K562 (cell line): ENCODE measurements around the gene MBNL2. TPM values are rescaled to one million over a fixed set of nuclear protein-coding genes. Genes with fewer than 3 reads are reported as not detected.

Experiments
- ATAC-seq: fragments of 200-7000 bp; cut with Tn5 transposase; 3 replicates; pipeline ENCODE4 v1.9.1; 2020; ENCODE audit warnings: moderate library complexity
- BruUV-seq: library from RNA; stranded (reverse); fragments of 400-500 nt; replicated peaks from 2 replicates; lab custom pipeline; 2021; lab: Mats Ljungman, UMichigan
- CTCF ChIA-PET: fragments of 300-600 bp; formaldehyde crosslinking; extraction: SDS; loops from one replicate; lab custom pipeline; 2021; ENCODE audit warnings: low intra/inter-chr PET ratio; lab: Yijun Ruan, JAX
- POLR2A ChIA-PET: fragments of 300-600, 350-650 bp; sonication (Branson Sonifier 250); formaldehyde crosslinking; extraction: SDS; loops from one replicate; lab custom pipeline; 2021; ENCODE audit warnings: antibody characterized with exemption, inconsistent platforms; lab: Yijun Ruan, JAX
- DNase-seq, 4 experiments: peaks; one replicate each; pipeline versions ENCODE4 v3.0.0 to v3.0.0-alpha.2; 2011 to 2018; ENCODE audit warnings: low spot score in 3 of 4, mixed read lengths in 3 of 4; ENCODE audit errors: extremely low read depth in 1 of 4
- FAIRE-seq: peaks from 2 replicates; lab custom pipeline; 2011; peaks lifted over from hg19 to GRCh38; lab: Jason Lieb, UNC
- H2AFZ ChIP-seq: 2 replicates; pipeline ENCODE4 v1.6.0; 2011; ENCODE audit warnings: low read depth, low read length, control low read depth, inconsistent platforms
- H3K27ac ChIP-seq: fragments of 200-600 bp; 3 replicates; pipeline ENCODE4 v1.8.0; 2011; ENCODE audit warnings: low read depth, mild to moderate bottlenecking, control low read depth, inconsistent platforms, low read length, moderate library complexity, mixed read lengths; ENCODE audit errors: extremely low read depth
- H3K27me3 ChIP-seq, 2 experiments: fragments of 300-600 bp in 1 of 2; 2 replicates in 1 of 2; 3 replicates in 1 of 2; pipeline versions ENCODE4 v1.6.0 to v1.8.0; 2011; ENCODE audit warnings: inconsistent platforms in 2 of 2, low read length in 2 of 2, mild to moderate bottlenecking in 1 of 2, mixed read lengths in 1 of 2, moderate library complexity in 1 of 2; ENCODE audit not compliant: control insufficient read depth in 2 of 2, insufficient read depth in 2 of 2
- H3K36me3 ChIP-seq: fragments of 300-600 bp; 3 replicates; pipeline ENCODE4 v1.8.0; 2011; ENCODE audit warnings: mild to moderate bottlenecking, low read length, inconsistent platforms; ENCODE audit not compliant: control insufficient read depth, insufficient read depth
- H3K4me1 ChIP-seq, 2 experiments: fragments of 200-600 bp in 1 of 2; replicated peaks in 1 of 2; 2 replicates in 1 of 2; 3 replicates in 1 of 2; pipeline versions ENCODE4 v1.5.1 to v1.8.0; 2011; ENCODE audit warnings: inconsistent platforms in 2 of 2, low read length in 2 of 2, mild to moderate bottlenecking in 1 of 2, mixed read lengths in 1 of 2, moderate library complexity in 1 of 2; ENCODE audit not compliant: control insufficient read depth in 2 of 2, insufficient read depth in 2 of 2
- H3K4me2 ChIP-seq: 2 replicates; pipeline ENCODE4 v1.6.1; 2011; ENCODE audit warnings: low read length, control low read depth, inconsistent platforms, mixed read lengths; ENCODE audit not compliant: insufficient read depth
- H3K4me3 ChIP-seq: fragments of 200-600 bp; sonication (generic), shearing (Covaris generic); 2 replicates; pipeline ENCODE4 v1.5.1; 2016; ENCODE audit warnings: control low read depth, inconsistent platforms
- H3K79me2 ChIP-seq: fragments of 200-600 bp; 3 replicates; pipeline ENCODE4 v1.8.0; 2011; ENCODE audit warnings: low read length, inconsistent platforms; ENCODE audit not compliant: control insufficient read depth, insufficient read depth
- H3K9ac ChIP-seq, 2 experiments: 2 replicates each; pipeline versions ENCODE4 v1.6.0 to v1.6.1; 2011; ENCODE audit warnings: low read depth in 2 of 2, low read length in 2 of 2, control low read depth in 1 of 2, inconsistent platforms in 1 of 2, mild to moderate bottlenecking in 1 of 2, mixed read lengths in 1 of 2; ENCODE audit not compliant: insufficient read depth in 1 of 2
- H3K9me1 ChIP-seq: one replicate; pipeline ENCODE4 v1.6.0; 2011; ENCODE audit warnings: inconsistent platforms, mild to moderate bottlenecking, low read length, moderate library complexity; ENCODE audit not compliant: control insufficient read depth, insufficient read depth
- H3K9me3 ChIP-seq: replicated peaks from 2 replicates; pipeline ENCODE4 v1.5.1; 2011; ENCODE audit warnings: low read depth, low read length, inconsistent platforms; ENCODE audit not compliant: control insufficient read depth, insufficient read depth
- H4K20me1 ChIP-seq: replicated peaks from 2 replicates; pipeline ENCODE4 v1.6.1; 2011; ENCODE audit warnings: low read length, inconsistent platforms, mixed read lengths; ENCODE audit not compliant: control insufficient read depth, insufficient read depth
- CLOCK ChIP-seq: fragments of 250-450 bp; sonication (Bioruptor Pico); IDR thresholded peaks from 2 replicates; pipeline ENCODE4 v1.4.0; 2020; ENCODE audit warnings: mild to moderate bottlenecking, moderate library complexity, borderline replicate concordance
- ETV6 ChIP-seq, 3 experiments: fragments of 150-350 bp in 1 of 3; sonication (generic) in 1 of 3; formaldehyde crosslinking in 1 of 3; IDR thresholded peaks; 2 replicates each; pipeline versions ENCODE4 v1.6.1 to v1.8.0; 2014 to 2022; ENCODE audit warnings: borderline replicate concordance in 2 of 3, low read depth in 2 of 3, antibody characterized with exemption in 1 of 3, low read length in 1 of 3, mild to moderate bottlenecking in 1 of 3, missing genetic modification reagents in 1 of 3
- HMG20B ChIP-seq: fragments of 250-450 bp; sonication (Bioruptor Pico); IDR thresholded peaks from 2 replicates; pipeline ENCODE4 v1.5.0; 2021; ENCODE audit warnings: mild to moderate bottlenecking
- KAT2B ChIP-seq: IDR thresholded peaks from one replicate; pipeline ENCODE4 v1.6.1; 2012; ENCODE audit warnings: low read depth, mild to moderate bottlenecking, control low read depth, inconsistent platforms, low read length, moderate library complexity
- MAFG ChIP-seq: fragments of 450-650 bp; conservative IDR thresholded peaks from 2 replicates; pipeline ENCODE4 v1.6.1; 2016; ENCODE audit warnings: missing genetic modification characterization, missing compliant biosample characterization
- MEIS2 ChIP-seq: fragments of 450-650 bp; IDR thresholded peaks from 2 replicates; pipeline ENCODE4 v1.6.1; 2014; ENCODE audit warnings: mild to moderate bottlenecking; ENCODE audit not compliant: partially characterized antibody
- NFE2 ChIP-seq: IDR thresholded peaks from 2 replicates; pipeline ENCODE4 v1.6.1; 2014; ENCODE audit warnings: antibody characterized with exemption, low read depth
- NFE2L1 ChIP-seq: fragments of 450-650 bp; IDR thresholded peaks from 2 replicates; pipeline ENCODE4 v1.6.1; 2016; ENCODE audit warnings: missing genetic modification characterization, low read depth, mild to moderate bottlenecking, missing compliant biosample characterization, moderate library complexity, borderline replicate concordance
- PBX2 ChIP-seq, 2 experiments: IDR thresholded peaks in 1 of 2; conservative IDR thresholded peaks in 1 of 2; 2 replicates each; pipeline ENCODE4 v1.6.1; 2016; ENCODE audit warnings: low read depth in 2 of 2, mild to moderate bottlenecking in 1 of 2, missing compliant biosample characterization in 1 of 2, missing genetic modification characterization in 1 of 2, moderate library complexity in 1 of 2
- WGBS: fragments of 100-300 bp; shearing (Covaris generic); methylation state at CpG from one replicate; pipeline ENCODE4 v1.1.6; 2016; ENCODE audit warnings: low coverage, mixed read lengths; ENCODE audit not compliant: insufficient coverage; ENCODE audit errors: missing lambda C conversion rate; 5-methylcytosine and 5-hydroxymethylcytosine counted together
- in situ Hi-C: fragments of 300-500 bp; cut with MboI; formaldehyde crosslinking; loops from 4 replicates; pipeline ENCODE4 v1.15.0; 2018; ENCODE audit warnings: inconsistent platforms, mixed read lengths
- intact Hi-C: fragments of 100-400 bp; cut with micrococcal nuclease; formaldehyde crosslinking; loops from 2 replicates; pipeline ENCODE4 v1.14.2; 2022
- polyA plus RNA-seq, 8 experiments: library from polyadenylated mRNA; depleted of rRNA in 4 of 8; stranded (reverse) in 5 of 8; unstranded in 3 of 8; fragments of >200 nt; fragmentation: Nextera tagmentation in 2 of 8; fragmentation: Illumina TruSeq in 1 of 8; extraction: Ambion mirVana in 2 of 8; extraction: Trizol in 1 of 8; gene quantifications; 2 replicates each; pipeline versions ENCODE4 v1.2.1 to v1.2.3, GENCODE V29; 2011 to 2014; ENCODE audit warnings: inconsistent platforms in 1 of 8, missing spikeins in 1 of 8
- total RNA-seq, 7 experiments: library from RNA; depleted of rRNA in 6 of 7; stranded (reverse); fragments of >200 nt in 6 of 7; fragmentation: Illumina TruSeq in 2 of 7; extraction: Trizol in 2 of 7; gene quantifications; 2 replicates each; pipeline versions ENCODE4 v1.2.1 to v1.2.3, GENCODE V29; 2011 to 2021; ENCODE audit warnings: low replicate concordance in 1 of 7

Gene MBNL2
- total and polyA plus RNA-seq, 9 of the 15 experiments (the other 6 are each of a cell fraction or from before 2014, with no cell fraction given), result 7.0 to 24.8 (median 13.8) TPM

GRCh38 chr13:97334690-97335089 lies 112.6 kb downstream of the MBNL2 start:
- ChIA-PET POLR2A (no interaction called here), CTCF (no interaction called here)
- peaks cover 3 to 10% of the 10 kb centered on the region in 2 experiments; a peak in 3 of 5 replicates for H3K4me1 ChIP-seq
- H4K20me1 ChIP-seq, result peaks cover 7% of the 10 kb centered on the region; the same call in 1 of the 2 replicates
- in situ Hi-C loops (no loop called here), intact Hi-C loops (no loop called here)
- H3K4me2 ChIP-seq, result no peak overlapping the region
- H3K9me3 ChIP-seq, result no peaks in the 10 kb centered on the region
- no peak overlapping the region for H3K27ac ChIP-seq
- WGBS, result 87% methylated on average over 3 of the region's 3 CpGs
- peaks cover 10% of the 10 kb centered on the region; the same call in 1 of the 3 replicates for H3K36me3 ChIP-seq
- no peak overlapping the region for H3K9ac ChIP-seq
- H3K4me3 ChIP-seq, result no peak overlapping the region
- ATAC-seq, result no peak
- no peak for DNase-seq
- H3K79me2 ChIP-seq, result peaks cover 20% of the 10 kb centered on the region; the same call in 2 of the 3 replicates
- no peak overlapping the region for H2AFZ ChIP-seq
- no peak for FAIRE-seq
- TF ChIP-seq MEIS2 (peak; percentile 64), ETV6 (IDR thresholded peaks at IDR 0.05; ENCODE audit: borderline replicate concordance in 1 of 2, low read depth in 2 of 2, low read length in 1 of 2) (no peak), ETV6 (CRISPR knock-in tag; IDR thresholded peaks at IDR 0.05; ENCODE audit: borderline replicate concordance) (no peak), PBX2 (CRISPR knock-in tag; IDR thresholded peaks at IDR 0.05; ENCODE audit: low read depth) (no peak), PBX2 (tag; conservative IDR thresholded peaks at IDR 0.05; ENCODE audit: low read depth) (peak; percentile 74), KAT2B (no peak), MAFG (peak; percentile 56), HMG20B (CRISPR knock-in tag) (no peak), NFE2L1 (tag) (no peak), NFE2 (peak; percentile 51; the same call in 1 of the 2 replicates), CLOCK (CRISPR knock-in tag) (no peak)
- peaks cover 6% of the 10 kb centered on the region for H3K9me1 ChIP-seq
- no peaks in the 10 kb centered on the region for H3K27me3 ChIP-seq
- no TSS peak for BruUV-seq
